PC-3 (cell line): ENCODE results near the gene ALDH2. TPM values are rescaled to one million over a fixed set of nuclear protein-coding genes. Genes with fewer than 3 reads are reported as not detected.
A peak's percentile ranks its signal among the peaks of the same experiment; 100 is the strongest.
"Not testable (repeated sequence)": the region's sequence is repeated elsewhere in the genome, so short reads cannot be mapped to it uniquely, and the experiment has no call there.

Experiments
- ATAC-seq: fragments of 200-7000 bp; cut with Tn5 transposase; 2 replicates; pipeline ENCODE4 v1.9.1; 2020; ENCODE audit warnings: mild to moderate bottlenecking, moderate library complexity
- BruUV-seq: library from RNA; stranded (reverse); fragments of 400-500 nt; replicated peaks from 2 replicates; lab custom pipeline; 2021; lab: Mats Ljungman, UMichigan
- CTCF ChIA-PET: fragments of 300-600 bp; sonication (Branson Sonifier 250); formaldehyde crosslinking; loops from one replicate; lab custom pipeline; 2022; ENCODE audit warnings: antibody characterized with exemption; lab: Charles Lee
- POLR2A ChIA-PET: fragments of 300-600 bp; sonication (Branson Sonifier 250); formaldehyde crosslinking; loops from one replicate; lab custom pipeline; 2022; ENCODE audit warnings: antibody characterized with exemption; ENCODE audit not compliant: unreplicated experiment; lab: Charles Lee
- DNase-seq: peaks from one replicate; pipeline ENCODE4 v3.0.0-alpha.2; 2015
- H2AFZ ChIP-seq: fragments of 300-600 bp; sonication (generic); 2 replicates; pipeline ENCODE4 v1.6.0; 2016; ENCODE audit warnings: antibody characterized with exemption, low read length
- H3F3A ChIP-seq: fragments of 300-600 bp; sonication (generic); one replicate; pipeline ENCODE4 v1.6.0; 2017; ENCODE audit warnings: antibody characterized with exemption, low read length, control low read depth, mild to moderate bottlenecking; ENCODE audit not compliant: unreplicated experiment
- H3K27ac ChIP-seq: fragments of 300-600 bp; sonication (generic); 2 replicates; pipeline ENCODE4 v1.5.1; 2016; ENCODE audit warnings: mild to moderate bottlenecking, low read length
- H3K27me3 ChIP-seq: fragments of 300-600 bp; sonication (generic); 2 replicates; pipeline ENCODE4 v1.6.1; 2016; ENCODE audit warnings: low read length, mixed read lengths
- H3K36me3 ChIP-seq: fragments of 300-600 bp; sonication (generic); 2 replicates; pipeline ENCODE4 v1.6.1; 2016; ENCODE audit warnings: low read depth, mixed run types, low read length, mixed read lengths
- H3K4me1 ChIP-seq: fragments of 300-600 bp; sonication (generic); 2 replicates; pipeline ENCODE4 v1.5.1; 2016; ENCODE audit warnings: low read length; ENCODE audit not compliant: insufficient read depth
- H3K4me2 ChIP-seq: fragments of 300-600 bp; sonication (generic); 2 replicates; pipeline ENCODE4 v1.6.0; 2016; ENCODE audit warnings: low read length
- H3K4me3 ChIP-seq: fragments of 300-600 bp; sonication (generic); 2 replicates; pipeline ENCODE4 v1.5.1; 2016; ENCODE audit warnings: mild to moderate bottlenecking, low read length, mixed read lengths
- H3K79me2 ChIP-seq: fragments of 300-600 bp; sonication (generic); 2 replicates; pipeline ENCODE4 v1.6.1; 2017; ENCODE audit warnings: low read length, mixed read lengths
- H3K9ac ChIP-seq: fragments of 300-600 bp; sonication (generic); 2 replicates; pipeline ENCODE4 v1.6.0; 2016; ENCODE audit warnings: mild to moderate bottlenecking, low read length
- H3K9me2 ChIP-seq: fragments of 300-600 bp; sonication (generic); replicated peaks from 2 replicates; pipeline ENCODE4 v1.6.1; 2016; ENCODE audit warnings: mixed run types, low read length, mixed read lengths
- H3K9me3 ChIP-seq: fragments of 300-600 bp; sonication (generic); 2 replicates; pipeline ENCODE4 v1.6.1; 2016; ENCODE audit warnings: low read length, mixed read lengths
- H4K20me1 ChIP-seq: fragments of 300-600 bp; sonication (generic); 2 replicates; pipeline ENCODE4 v1.6.1; 2016; ENCODE audit warnings: low read length, mixed read lengths
- CTCF ChIP-seq: fragments of 300-600 bp; sonication (generic); conservative IDR thresholded peaks from 2 replicates; pipeline ENCODE4 v1.5.1; 2017; ENCODE audit warnings: antibody characterized with exemption, low read depth, mild to moderate bottlenecking, low read length
- EZH2 ChIP-seq: fragments of 300-600 bp; sonication (generic); IDR thresholded peaks from one replicate; pipeline ENCODE4 v1.6.1; 2017; ENCODE audit warnings: antibody characterized with exemption, mild to moderate bottlenecking, low read length; ENCODE audit not compliant: unreplicated experiment
- EZH2phosphoT487 ChIP-seq: fragments of 300-600 bp; sonication (generic); IDR thresholded peaks from 2 replicates; pipeline ENCODE4 v1.6.1; 2018; ENCODE audit warnings: mild to moderate bottlenecking, antibody characterized with exemption, low read length, borderline replicate concordance
- intact Hi-C: fragments of 100-400 bp; cut with micrococcal nuclease; formaldehyde crosslinking; loops from 2 replicates; pipeline ENCODE4 v1.9.0; 2023
- total RNA-seq: library from RNA; depleted of rRNA; stranded (reverse); fragments of >200 nt; gene quantifications from 2 replicates; pipeline ENCODE4 v1.2.3, GENCODE V29; 2014

Gene ALDH2
- total RNA-seq, 1 experiment from 2014 or later: 2.0 TPM

GRCh38 chr12:111812881-111813741 lies 46.4 kb downstream of the ALDH2 start:
- Histone ChIP-seq H3K79me2 (no peaks in the 10 kb centered on the region), H3K36me3 (no peaks in the 10 kb centered on the region), H3K4me3 (no peak overlapping the region), H3K9me3 (no peaks in the 10 kb centered on the region), H2AFZ (peak overlapping the region; percentile 46), H4K20me1 (no peaks in the 10 kb centered on the region), H3K27ac (no peak overlapping the region), H3K4me1 (no peaks in the 10 kb centered on the region), H3F3A (no peaks in the 10 kb centered on the region), H3K9me2 (no peaks in the 10 kb centered on the region), H3K27me3 (no peaks in the 10 kb centered on the region), H3K4me2 (peak overlapping the region; percentile 30), H3K9ac (no peak overlapping the region)
- peak; percentile 99 for ATAC-seq
- intact Hi-C loops: loop anchor here (1.0 to 5.0 kb wide), 4 partner anchors 46 to 126 kb away; partner anchors contain the start of gene ALDH2
- peak; percentile 95 for DNase-seq
- CTCF ChIA-PET: interaction anchor here (0.5 to 1.2 kb wide), 13 partner anchors 28 to 156 kb away, joined by 3 to 9 read pairs (median 4); partner anchors contain the start of genes ACAD10, ALDH2 and BRAP
- peak; percentile 94 for TF ChIP-seq CTCF
- TF ChIP-seq EZH2phosphoT487: no peak
- TF ChIP-seq EZH2: no peak
- POLR2A ChIA-PET: interaction anchor here (0.6 kb wide), 1 partner anchor 9 kb away, joined by 6 read pairs; no protein-coding TSS in a partner anchor
- no TSS peak for BruUV-seq

GRCh38 chr12:111816065-111816615 lies 49.4 kb downstream of the ALDH2 start:
- no TSS peak for BruUV-seq
- Histone ChIP-seq H3K9me3 (no peaks in the 10 kb centered on the region), H3K9me2 (no peaks in the 10 kb centered on the region), H3K27me3 (no peaks in the 10 kb centered on the region), H4K20me1 (no peaks in the 10 kb centered on the region), H3K9ac (no peak overlapping the region), H3K36me3 (no peaks in the 10 kb centered on the region), H3K27ac (no peak overlapping the region), H3K79me2 (no peaks in the 10 kb centered on the region), H2AFZ (no peak overlapping the region), H3K4me3 (no peak overlapping the region), H3K4me1 (peaks cover 13% of the 10 kb centered on the region), H3K4me2 (no peak overlapping the region), H3F3A (no peaks in the 10 kb centered on the region)
- intact Hi-C loops: no loop called here
- TF ChIP-seq CTCF (no peak), EZH2phosphoT487 (no peak), EZH2 (no peak)
- DNase-seq (no peak), ATAC-seq (no peak)
- CTCF ChIA-PET: no interaction called here
- POLR2A ChIA-PET: no interaction called here

GRCh38 chr12:111816898-111817297 lies 50.2 kb downstream of the ALDH2 start:
- H3K9me3 ChIP-seq, H2AFZ ChIP-seq, H3K9ac ChIP-seq, H3K27me3 ChIP-seq, BruUV-seq, H3K4me3 ChIP-seq, H3K9me2 ChIP-seq, POLR2A ChIA-PET, ATAC-seq, intact Hi-C loops, H3K79me2 ChIP-seq, CTCF ChIA-PET, H3K36me3 ChIP-seq, H3K4me2 ChIP-seq, H3K27ac ChIP-seq, H4K20me1 ChIP-seq, DNase-seq, H3F3A ChIP-seq: not testable (repeated sequence)
- H3K4me1 ChIP-seq: peaks cover 13% of the 10 kb centered on the region
